Skin epidermis (tissue), 12 donors: ENCODE measurements around the gene CCDC89.
A peak's percentile ranks its signal among the peaks of the same experiment; 100 is the strongest.

Experiments used
- H3K27ac ChIP-seq, 21 experiments: fragments of 200-600 bp; sonication (generic) in 11 of 21; one replicate each; pipeline ENCODE4 v1.5.0; 2020; ENCODE audit warnings: mild to moderate bottlenecking in 3 of 21, inconsistent platforms in 2 of 21, moderate library complexity in 2 of 21
- H3K4me3 ChIP-seq, 7 experiments: fragments of 200-600 bp; sonication (generic) in 2 of 7; one replicate each; pipeline ENCODE4 v1.5.0; 2020; ENCODE audit warnings: inconsistent platforms in 2 of 7, mild to moderate bottlenecking in 2 of 7, moderate library complexity in 1 of 7

Gene CCDC89

DNA sequence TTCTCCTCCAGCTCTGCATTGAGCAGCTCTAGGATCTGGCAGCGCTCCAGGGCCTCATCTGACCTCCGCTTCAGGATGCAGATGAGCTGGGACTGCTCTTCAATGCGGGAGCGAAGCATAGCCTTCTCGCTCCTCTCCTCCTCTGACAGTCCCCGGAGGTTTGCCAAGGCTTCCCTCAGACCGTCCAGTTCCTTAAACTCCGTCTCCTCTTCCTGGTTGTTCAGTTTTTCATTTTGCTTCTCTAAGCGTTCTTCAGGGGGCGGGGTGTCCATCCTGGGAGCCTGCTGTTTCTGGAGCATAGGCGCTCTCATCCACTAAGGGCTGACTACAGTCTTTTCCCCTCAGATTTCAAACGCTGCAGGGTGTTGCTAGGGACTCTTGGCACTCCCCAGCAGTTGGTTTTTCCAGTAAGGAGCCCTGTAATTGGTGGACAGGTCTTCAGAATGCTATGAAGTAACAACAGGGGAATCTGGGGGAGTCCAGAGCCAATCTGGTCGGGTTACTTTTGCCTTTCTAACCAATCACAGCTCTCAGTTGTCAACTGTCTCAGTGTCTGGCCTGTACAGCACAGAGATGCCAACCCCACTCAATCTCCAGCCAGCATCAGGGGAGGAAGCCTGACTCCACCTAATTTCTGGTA lies at the start of gene CCDC89:
CCDC89 (minus strand) TSS at position 376 of the 640 bp plus-strand sequence; CDS start at position 311, 65 bp downstream.
- peak within 1 kb of the TSS in 6 of 7 experiments; percentile 15 to 44 (median 18) for H3K4me3 ChIP-seq
- peak within 1 kb of the TSS in 14 of 21 experiments; percentile 3 to 68 (median 49) for H3K27ac ChIP-seq

DNA sequence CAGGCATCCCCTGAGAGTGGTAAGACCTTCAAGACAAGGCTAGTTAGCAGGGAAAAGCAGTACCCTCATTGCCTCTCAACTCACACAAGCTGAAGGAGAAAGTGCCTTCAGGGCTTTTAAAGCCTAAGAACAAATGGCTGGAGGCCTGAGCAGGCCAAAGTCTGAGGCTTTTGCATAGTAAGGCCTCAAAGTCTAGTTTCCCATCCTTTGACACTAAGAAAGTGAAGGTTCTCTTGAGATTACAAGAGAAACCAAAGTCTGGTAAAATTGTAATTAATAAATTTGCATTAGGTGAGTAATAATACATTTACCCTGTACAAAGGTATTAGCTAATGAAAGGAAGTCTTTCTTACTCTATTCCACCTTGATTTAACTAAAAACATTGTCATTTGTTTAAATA lies 47.0 kb upstream of the CCDC89 start:
- Histone ChIP-seq H3K4me3 (no peak overlapping the region), H3K27ac (no peak overlapping the region)

DNA sequence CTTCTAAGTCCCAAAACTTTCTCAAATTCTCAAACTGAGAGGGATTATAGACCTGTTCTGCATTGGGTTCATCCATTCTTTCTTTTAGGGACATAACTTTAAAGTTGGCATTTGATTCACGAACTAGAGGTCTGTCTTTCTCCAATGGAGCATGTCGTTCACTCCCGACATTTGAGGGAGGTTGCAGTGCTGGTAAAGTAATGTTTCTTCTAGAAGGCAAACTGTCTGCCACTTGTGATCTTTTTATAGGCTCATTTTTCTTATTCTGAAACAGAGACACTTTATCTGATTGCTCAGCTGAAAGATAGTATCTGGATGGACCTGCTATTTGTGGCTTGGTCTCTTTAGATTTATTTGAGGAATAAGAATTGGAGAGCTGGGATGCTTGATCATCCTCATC lies 40.4 kb upstream of the CCDC89 start:
- H3K27ac ChIP-seq: no peak overlapping the region
- H3K4me3 ChIP-seq: no peak overlapping the region

DNA sequence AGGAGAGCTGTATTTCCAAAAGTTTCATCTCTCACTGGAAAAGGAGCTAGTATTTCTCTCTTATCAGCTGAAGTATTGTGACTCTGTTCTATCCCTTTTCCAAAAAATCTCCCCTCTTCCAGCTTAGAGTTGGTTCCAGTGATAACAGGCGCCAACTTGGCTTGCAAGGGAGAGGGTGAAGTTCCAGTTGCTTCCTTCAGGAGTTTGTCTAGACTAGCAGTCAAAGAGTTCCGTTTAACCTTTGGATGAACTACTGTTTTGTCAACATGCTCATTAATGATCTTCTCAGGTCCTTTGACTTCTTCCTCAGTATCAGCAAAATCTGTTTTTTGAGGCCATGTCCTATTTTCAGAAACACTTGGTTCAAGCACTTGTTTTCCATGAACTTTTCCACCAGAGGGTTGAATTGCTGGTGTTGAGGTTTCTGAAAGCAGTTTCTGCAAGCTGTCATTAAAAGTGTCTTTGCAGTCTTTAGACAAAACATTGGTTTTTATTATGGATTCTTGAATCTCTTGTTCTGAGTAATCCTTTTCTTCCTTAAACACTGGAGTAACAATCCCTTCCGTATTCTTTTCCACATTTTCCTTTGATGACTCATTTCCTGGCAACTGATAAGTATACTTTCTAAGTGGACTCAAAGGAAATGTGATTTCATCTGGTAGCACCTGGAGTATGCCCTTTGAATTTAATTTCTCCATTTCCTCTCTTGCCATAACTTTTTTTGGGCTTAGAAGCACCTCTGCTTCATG lies 39.7 kb upstream of the CCDC89 start:
- peak overlapping the region in 1 of 21 experiments; percentile 32 for H3K27ac ChIP-seq

DNA sequence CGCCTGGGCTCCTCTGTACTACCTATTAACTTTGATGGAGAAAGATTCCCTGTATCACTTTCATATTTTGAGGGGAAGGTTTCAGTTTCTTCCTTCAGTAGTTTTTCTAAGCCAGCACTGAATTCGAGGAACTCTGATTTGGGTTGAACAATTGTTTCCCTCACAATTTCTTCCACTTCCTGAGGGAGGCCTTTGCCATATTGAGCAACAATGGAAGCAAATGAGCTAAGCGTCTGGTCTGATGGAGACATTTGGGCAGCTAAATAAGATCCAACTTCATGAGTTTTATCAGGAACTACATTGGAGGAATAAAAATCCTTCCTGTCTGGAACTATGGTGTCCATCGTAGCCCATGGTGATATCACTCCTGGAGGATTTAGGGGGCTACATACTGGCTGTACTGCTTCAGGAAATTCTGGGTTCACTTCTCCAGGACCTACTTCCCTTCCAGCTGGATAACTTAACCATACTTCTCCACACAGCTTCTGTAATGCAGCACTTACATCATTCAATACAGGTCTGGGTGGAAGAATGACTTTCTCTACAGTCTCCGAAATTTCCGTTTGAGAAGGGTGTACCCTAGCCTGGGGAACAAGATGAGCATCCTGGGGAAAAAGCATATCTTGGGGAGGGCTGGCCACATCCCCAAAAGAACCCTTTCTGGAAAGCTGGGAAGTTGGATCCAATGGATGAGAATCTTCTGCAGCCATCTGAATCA lies 38.9 kb upstream of the CCDC89 start:
- Histone ChIP-seq H3K4me3 (no peak overlapping the region), H3K27ac (peak overlapping the region in 1 of 21 experiments; percentile 32)

More for the DNA sequence above, 39.7 kb upstream of the CCDC89 start:
- H3K4me3 ChIP-seq: no peak overlapping the region

DNA sequence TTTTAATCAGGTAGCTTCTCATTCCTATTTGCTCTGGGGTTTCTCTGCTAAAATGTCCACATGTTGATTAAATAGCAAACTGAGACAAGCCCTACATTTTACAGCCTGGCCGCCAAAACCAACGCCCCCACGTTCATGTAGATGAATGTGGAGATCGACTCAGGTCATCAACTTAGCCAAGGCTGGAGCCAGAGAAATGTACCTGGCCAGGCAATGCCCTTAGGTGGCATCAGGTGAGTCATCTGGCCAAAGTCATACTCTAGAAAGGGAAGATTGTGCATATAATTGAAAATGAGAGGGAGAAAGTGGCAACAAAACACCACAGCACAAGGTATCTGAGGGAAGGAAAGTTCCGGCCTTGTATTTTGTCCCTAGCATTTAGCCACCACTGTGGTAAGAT lies 37.1 kb upstream of the CCDC89 start:
- H3K4me3 ChIP-seq: no peak overlapping the region
- H3K27ac ChIP-seq: no peak overlapping the region

DNA sequence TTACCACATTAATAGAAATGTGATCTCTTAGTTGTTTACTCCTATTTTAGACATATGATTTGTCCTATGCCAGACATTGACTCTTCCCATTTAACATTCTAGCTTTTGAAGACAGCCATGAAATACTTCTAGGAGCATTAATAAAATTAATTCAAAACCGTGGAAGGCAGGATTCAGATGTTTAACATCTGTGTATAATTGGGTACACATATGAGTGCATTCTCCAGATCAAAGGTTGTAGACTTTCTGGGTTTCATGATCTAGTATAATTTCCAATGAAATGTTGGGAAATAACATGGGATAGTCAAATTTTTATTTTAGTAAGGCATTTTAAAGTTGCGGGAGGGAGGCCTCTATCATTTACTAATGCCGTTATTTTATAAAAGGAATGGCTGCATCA lies 35.2 kb upstream of the CCDC89 start:
- H3K27ac ChIP-seq: peak overlapping the region in 1 of 21 experiments; percentile 44

DNA sequence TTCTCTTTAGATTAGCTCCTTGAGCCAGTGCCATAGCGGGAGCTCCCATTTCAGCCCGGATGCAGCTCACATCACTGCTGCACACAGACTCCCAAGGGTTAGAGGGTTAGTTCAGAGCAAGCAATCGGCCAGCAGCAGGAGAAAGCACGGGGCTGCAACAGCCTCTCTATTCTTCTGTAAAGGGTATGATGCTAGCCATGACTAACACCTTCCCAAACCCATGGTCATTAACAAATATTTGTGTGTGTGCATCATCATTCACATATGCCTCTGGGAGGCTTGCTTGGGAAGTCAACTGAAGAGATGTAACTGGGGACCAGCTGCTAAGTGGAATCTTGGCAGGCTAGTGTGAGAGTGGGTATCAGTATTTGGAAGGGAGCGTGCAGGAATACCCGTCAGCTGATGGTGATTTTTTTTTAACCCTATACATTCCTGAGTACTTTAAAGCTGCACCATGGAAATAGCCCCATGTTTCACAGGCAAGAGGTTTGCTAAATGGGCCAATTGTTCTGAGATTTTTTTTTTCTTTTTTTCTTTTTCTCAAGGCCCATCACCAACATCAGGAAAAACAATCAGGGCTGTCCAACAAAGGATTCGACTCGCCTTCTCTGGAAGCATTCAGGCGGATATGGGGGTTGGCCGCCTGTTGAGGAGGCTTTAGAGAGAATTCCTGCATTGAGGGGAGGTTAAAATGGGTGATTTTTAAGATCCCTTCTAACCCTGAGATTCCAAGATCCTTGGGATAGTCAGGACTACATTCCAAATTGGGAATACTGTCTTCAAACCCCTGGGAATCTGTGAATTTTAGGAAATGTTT lies 33.2 kb upstream of the CCDC89 start:
- Histone ChIP-seq H3K4me3 (peak overlapping the region in 5 of 7 experiments; percentile 2 to 24 (median 11)), H3K27ac (peak overlapping the region in 18 of 21 experiments; percentile 37 to 85 (median 65))

More for the DNA sequence above, 35.2 kb upstream of the CCDC89 start:
- H3K4me3 ChIP-seq: no peak overlapping the region

DNA sequence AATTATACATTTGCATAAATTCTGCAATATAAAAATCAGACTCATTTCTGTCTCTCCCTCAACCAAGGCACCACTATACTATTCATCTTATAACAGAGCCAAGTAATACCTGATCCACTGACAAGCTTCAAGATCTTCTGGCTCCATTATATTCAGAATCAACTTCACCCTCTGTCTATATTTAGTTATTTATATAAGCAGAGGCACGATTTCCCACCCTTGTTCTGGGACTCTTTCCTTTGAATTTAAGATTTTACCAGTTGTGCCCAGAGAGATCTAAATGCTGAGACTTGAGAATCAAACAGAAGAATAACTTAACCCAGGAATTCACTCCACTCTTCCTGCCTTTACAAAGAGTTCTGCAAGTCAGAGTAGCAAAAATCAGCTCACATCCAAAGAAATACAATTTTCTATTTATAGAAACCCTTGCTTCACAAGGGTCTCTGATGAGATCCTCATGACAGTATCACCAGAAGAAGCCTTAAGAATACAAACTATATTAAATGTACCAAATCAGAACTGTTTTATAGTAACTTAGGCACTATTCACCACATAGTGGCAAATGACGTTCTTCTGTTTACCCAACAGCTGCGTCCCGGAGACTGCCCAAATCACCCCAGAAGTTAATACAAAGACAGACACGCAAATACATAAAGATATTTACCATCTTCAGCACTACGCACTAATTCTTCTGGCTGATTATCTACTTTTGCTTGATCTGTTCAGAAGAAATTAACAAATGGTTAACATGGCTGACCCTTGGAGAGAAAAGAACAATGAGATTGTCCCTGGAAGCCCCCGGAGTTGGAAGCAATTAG lies 32.3 kb upstream of the CCDC89 start:
- Histone ChIP-seq H3K4me3 (peak overlapping the region in 5 of 7 experiments; percentile 5 to 24 (median 11)), H3K27ac (peak overlapping the region in 19 of 21 experiments; percentile 5 to 85 (median 64))

DNA sequence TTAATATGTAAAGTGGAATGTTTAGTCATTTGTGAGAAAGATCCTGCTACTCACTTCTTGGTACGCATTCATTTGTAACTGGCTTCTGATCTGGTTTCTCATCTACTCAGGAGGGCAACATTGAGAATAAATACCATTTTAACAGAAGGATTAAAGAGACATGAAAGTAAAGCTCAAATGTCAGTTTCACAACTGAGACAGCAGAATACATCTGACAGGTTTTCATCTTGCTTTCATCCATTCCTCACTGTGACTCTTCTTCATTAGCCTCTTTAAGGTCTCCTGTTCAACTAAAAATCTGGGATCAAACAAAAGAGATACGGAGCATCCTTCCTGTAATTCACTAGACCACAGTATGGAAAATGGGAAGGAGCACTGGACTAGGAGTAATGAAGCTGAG lies 31.4 kb upstream of the CCDC89 start:
- Histone ChIP-seq H3K4me3 (peak overlapping the region in 2 of 7 experiments; percentile 5 to 11), H3K27ac (peak overlapping the region in 6 of 21 experiments; percentile 11 to 85 (median 74))

DNA sequence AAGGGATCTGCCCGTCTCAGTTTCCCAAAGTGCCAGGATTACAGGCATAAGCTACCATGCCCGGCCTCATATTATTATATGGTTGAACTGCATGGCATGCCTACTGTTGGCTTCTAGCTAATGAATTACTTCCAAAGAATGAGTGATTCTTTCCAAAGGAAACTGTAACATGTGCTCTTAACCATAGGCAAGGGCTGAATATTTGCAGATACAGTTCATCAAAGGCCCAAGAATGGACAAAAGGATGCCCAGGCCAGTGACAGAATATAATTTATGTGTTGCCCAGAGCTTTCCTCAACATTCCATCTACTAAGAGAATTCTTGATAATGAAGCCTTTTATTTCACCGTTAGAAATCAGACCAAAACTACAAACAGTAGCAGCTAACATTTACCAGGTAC lies 27.0 kb upstream of the CCDC89 start:
- H3K27ac ChIP-seq: no peak overlapping the region
- H3K4me3 ChIP-seq: no peak overlapping the region

DNA sequence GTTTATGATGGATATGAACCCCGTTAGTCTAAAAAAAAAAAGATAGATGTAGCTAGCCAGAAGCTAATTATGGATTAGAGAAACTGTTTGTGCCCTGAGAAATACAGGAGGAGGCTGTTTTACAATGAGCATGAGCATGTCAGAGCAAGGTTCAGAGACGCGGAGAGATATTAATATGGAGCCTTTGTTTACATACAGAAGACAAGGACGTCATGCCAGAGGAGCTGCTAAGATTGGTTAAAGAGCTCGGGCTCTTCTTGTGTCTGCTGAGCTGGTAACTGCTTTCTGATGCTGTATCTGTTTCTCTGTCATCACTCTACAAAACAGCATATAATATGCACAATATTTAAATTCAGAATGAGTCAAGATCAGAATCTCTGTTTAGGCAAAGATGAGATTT lies 24.9 kb upstream of the CCDC89 start:
- no peak overlapping the region for H3K4me3 ChIP-seq
- no peak overlapping the region for H3K27ac ChIP-seq

DNA sequence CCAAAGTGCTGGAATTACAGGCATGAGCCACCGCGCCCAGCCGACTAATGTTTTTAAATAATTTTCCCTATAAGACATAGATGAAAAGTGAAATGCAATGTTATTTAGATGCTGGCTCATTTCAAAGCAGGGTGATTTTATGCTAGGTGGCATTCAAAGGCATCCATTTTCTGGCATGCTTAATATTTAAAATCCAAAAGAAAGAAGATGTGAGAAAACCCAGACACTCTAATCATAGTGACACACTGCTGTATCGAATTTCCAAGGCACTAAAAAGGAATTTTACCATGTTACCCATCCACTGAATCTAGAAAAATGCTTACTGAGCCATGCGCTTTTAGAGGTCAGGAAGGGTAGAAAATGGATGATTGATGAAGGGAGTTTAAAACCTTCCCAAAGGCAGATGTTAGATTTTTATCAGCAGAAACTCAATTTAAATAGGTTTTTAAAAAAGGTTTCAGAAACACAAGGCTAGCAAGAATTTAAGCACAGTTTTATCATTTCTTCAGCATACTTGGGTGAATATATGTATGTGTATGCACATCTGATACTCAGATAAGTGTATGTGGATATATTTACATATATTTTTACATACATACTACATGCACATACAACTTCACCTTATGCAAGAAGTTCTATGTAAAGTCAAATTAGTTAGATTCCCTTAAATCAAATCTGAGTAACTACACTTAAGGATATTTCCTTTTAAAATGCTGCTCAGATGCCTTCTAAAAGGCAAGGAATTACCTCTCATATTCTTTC lies 24.1 kb upstream of the CCDC89 start:
- Histone ChIP-seq H3K27ac (no peak overlapping the region), H3K4me3 (no peak overlapping the region)

DNA sequence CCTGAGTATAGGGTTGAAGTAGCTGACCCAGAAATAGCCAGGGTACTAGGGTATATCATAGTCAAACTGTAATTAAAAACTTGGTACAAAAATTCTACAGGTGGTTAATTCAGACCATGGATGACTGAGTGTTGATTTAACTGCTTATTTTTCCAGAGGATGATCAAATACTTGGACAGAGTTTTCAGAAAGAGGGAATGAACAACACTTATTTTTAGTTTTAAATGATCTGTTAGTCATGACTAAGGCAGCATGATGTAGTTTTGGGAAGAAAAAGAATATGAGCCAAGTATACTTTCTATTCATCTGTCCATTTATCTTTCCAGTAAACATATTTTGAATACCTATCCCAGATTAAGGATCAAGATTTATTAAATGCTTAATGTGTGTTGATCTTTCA lies 19.8 kb upstream of the CCDC89 start:
- no peak overlapping the region for H3K4me3 ChIP-seq
- H3K27ac ChIP-seq: no peak overlapping the region

DNA sequence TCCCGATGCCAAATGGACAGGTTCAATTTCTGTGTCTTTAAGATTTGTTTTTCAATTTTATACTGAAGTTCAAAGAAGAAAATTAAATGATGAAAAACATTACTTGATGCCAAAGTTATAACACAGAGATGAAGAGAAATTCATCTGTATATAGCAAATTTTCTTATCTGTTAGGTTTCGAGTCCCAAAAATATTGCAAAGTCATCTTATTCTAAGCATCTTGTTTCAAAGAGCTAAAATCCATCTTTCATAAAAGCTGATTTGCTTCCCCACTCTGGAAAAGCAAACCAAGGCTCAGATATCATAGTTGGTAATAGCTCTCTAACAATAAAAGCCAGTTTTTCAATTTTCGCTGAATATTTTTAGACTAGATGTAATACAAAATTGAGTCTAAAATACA lies 19.0 kb upstream of the CCDC89 start:
- no peak overlapping the region for H3K27ac ChIP-seq

DNA sequence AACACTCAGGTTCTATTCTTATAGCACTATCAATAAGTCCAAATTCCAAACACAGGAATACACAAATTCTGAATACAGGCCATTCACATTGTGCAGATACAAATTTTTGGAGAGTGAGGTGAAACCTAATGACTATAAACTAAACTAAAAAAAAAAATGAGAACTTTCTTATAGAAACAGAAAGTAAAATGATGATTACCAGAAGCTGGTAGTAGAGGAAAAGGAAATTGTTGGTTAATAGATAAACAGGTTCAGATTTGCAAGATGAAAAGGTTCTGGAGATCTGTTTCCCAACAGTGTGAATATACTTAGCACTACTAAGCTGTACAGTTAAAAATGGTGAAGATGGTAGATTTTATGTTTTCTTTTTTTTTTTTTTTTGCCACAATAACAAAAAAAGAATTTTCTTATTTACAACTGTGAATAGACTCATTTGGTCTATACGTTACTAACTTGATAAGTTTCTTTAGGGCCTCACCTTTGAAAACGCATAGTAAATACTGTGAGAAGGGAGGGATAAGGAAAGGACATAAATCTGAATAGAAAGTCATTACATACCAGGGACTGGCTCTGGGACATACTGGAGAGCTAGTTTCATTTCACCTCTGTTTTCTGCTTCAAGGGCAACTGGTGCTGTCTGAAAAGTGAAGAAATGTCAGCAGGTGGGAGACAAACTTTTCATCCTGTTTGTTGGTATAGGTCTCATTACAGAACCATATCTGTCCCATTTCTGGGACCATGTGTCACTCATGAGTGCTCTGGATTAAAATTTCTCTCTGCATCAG lies 14.2 kb upstream of the CCDC89 start:
- peak overlapping the region in 3 of 21 experiments; percentile 30 to 59 (median 54) for H3K27ac ChIP-seq
- no peak overlapping the region for H3K4me3 ChIP-seq

More for the DNA sequence above, 19.0 kb upstream of the CCDC89 start:
- H3K4me3 ChIP-seq: no peak overlapping the region

DNA sequence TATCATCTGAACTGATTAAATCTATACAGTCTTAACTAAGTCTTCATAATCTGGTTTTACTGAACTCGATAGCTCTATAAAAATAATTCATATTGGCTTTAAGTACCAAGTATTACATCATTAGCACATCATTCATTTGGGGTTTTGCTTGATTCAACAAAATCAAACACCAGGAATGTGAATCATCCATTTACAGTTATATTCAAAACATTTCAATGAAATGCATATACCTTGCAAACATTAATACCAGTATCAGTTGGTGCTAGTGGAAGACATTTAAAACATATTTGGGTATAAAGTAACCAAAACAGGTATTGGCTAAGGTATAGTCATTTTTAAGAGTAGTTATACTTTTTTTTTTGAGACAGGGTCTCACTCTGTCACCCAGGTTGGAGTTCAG lies 12.2 kb upstream of the CCDC89 start:
- H3K27ac ChIP-seq: no peak overlapping the region
- H3K4me3 ChIP-seq: no peak overlapping the region
